ENCODE data around the gene ARHGAP20. TPM values are rescaled to one million over a fixed set of nuclear protein-coding genes. Genes with fewer than 3 reads are reported as not detected.

Gene ARHGAP20
- total and polyA plus RNA-seq, 8 donors, result 4.4 to 47.8 (median 41.8) TPM

DNA sequence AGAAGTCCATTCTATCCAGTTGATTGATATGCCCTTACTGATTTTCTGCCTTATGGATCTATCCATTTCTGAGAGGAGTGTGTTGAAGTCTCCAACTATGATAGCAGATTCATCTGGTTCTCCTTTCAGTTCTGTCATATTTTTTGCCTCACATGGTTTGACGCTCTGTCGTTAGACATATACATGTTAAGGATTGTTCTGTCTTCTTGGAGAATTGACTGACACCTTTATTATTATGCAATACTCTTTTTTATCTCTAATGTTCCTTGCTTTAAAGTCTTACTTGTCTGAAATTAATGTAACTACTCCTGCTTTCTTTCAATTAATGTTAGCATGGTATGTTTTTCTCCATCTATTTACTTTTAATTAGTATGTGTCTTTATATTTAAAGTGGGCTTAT lies 12.1 kb upstream of the ARHGAP20 start:
- Histone ChIP-seq H3K27me3 (no peaks in the 10 kb centered on the region), H3K36me3 (no peaks in the 10 kb centered on the region), H3K4me1 (no peaks in the 10 kb centered on the region), H3K9me3 (no peaks in the 10 kb centered on the region), H3K27ac (no peak overlapping the region), H3K4me3 (no peak overlapping the region)
- intact Hi-C loops (cut with DNase I), result no loop called here
- ATAC-seq (no peak), DNase-seq (no peak)
- TF ChIP-seq, protein P1, sequence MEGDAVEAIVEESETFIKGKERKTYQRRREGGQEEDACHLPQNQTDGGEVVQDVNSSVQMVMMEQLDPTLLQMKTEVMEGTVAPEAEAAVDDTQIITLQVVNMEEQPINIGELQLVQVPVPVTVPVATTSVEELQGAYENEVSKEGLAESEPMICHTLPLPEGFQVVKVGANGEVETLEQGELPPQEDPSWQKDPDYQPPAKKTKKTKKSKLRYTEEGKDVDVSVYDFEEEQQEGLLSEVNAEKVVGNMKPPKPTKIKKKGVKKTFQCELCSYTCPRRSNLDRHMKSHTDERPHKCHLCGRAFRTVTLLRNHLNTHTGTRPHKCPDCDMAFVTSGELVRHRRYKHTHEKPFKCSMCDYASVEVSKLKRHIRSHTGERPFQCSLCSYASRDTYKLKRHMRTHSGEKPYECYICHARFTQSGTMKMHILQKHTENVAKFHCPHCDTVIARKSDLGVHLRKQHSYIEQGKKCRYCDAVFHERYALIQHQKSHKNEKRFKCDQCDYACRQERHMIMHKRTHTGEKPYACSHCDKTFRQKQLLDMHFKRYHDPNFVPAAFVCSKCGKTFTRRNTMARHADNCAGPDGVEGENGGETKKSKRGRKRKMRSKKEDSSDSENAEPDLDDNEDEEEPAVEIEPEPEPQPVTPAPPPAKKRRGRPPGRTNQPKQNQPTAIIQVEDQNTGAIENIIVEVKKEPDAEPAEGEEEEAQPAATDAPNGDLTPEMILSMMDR (IDR thresholded peaks at IDR 0.05), result no peak

GRCh38 chr11:110720431-110721275 lies 8.4 kb upstream of the ARHGAP20 start:
- Histone ChIP-seq H3K4me1 (no peaks in the 10 kb centered on the region), H3K4me3 (no peak overlapping the region), H3K27me3 (no peaks in the 10 kb centered on the region), H3K9me3 (no peaks in the 10 kb centered on the region), H3K27ac (peak overlapping the region in 1 of 2 donors; percentile 44), H3K36me3 (no peaks in the 10 kb centered on the region)
- DNase-seq (peak in 1 of 4 donors; percentile 53), ATAC-seq (peak; percentile 92)
- intact Hi-C loops (cut with DNase I), result no loop called here
- TF ChIP-seq, protein P1 (IDR thresholded peaks at IDR 0.05), result no peak

GRCh38 chr11:110716361-110716760 lies 4.1 kb upstream of the ARHGAP20 start:
- peaks cover 0 to 35% of the 10 kb centered on the region in 2 donors for H3K27me3 ChIP-seq
- H3K27ac ChIP-seq, result no peak overlapping the region
- H3K4me1 ChIP-seq, result peaks cover 2 to 21% of the 10 kb centered on the region in 2 donors
- no peaks in the 10 kb centered on the region for H3K9me3 ChIP-seq
- no peak for DNase-seq
- no peaks in the 10 kb centered on the region for H3K36me3 ChIP-seq
- ATAC-seq, result no peak
- TF ChIP-seq, protein P1 (IDR thresholded peaks at IDR 0.05), result no peak
- no peak overlapping the region for H3K4me3 ChIP-seq
- intact Hi-C loops (cut with DNase I), result loop anchor here in 1 of 2 donors (10.0 kb wide), 1 partner anchor 518 kb away; no protein-coding TSS in a partner anchor

- intact Hi-C loops (cut with DNase I), result loop anchor here in 1 of 2 donors (10.0 kb wide), 1 partner anchor 519 kb away; no protein-coding TSS in a partner anchor
- Histone ChIP-seq H3K27me3 (peaks cover 0 to 44% of the 10 kb centered on the region in 2 donors), H3K4me3 (no peak overlapping the region), H3K4me1 (peaks cover 2 to 26% of the 10 kb centered on the region in 2 donors), H3K9me3 (no peaks in the 10 kb centered on the region), H3K27ac (no peak overlapping the region), H3K36me3 (no peaks in the 10 kb centered on the region)
- ATAC-seq (no peak), DNase-seq (peak in 2 of 4 donors; percentile 70)
- TF ChIP-seq, protein P1 (IDR thresholded peaks at IDR 0.05), result no peak
These were observed 3.3 kb upstream of the ARHGAP20 start for GRCh38 chr11:110715541-110715940.

GRCh38 chr11:110713449-110713776 lies 1.2 kb upstream of the ARHGAP20 start:
- ATAC-seq (no peak), DNase-seq (peak in 1 of 4 donors; percentile 29)
- no peaks in the 10 kb centered on the region for H3K9me3 ChIP-seq
- H3K27me3 ChIP-seq, result peaks cover 0 to 59% of the 10 kb centered on the region in 2 donors
- H3K27ac ChIP-seq, result peak overlapping the region in 1 of 2 donors; percentile 78
- intact Hi-C loops (cut with DNase I), result loop anchor here in 1 of 2 donors (10.0 kb wide), 1 partner anchor 521 kb away; no protein-coding TSS in a partner anchor
- H3K4me1 ChIP-seq, result peaks cover 2 to 26% of the 10 kb centered on the region in 2 donors
- TF ChIP-seq, protein P1 (IDR thresholded peaks at IDR 0.05), result no peak
- no peaks in the 10 kb centered on the region for H3K36me3 ChIP-seq
- peak overlapping the region in 1 of 2 donors; percentile 60 for H3K4me3 ChIP-seq

Measured in left lung (tissue), 10 donors.